NCI-H2029 (cell line): ENCODE results near the gene AGBL4.
"Not testable (repeated sequence)": the region's sequence is repeated elsewhere in the genome, so short reads cannot be mapped to it uniquely, and the experiment has no call there.

Source experiments
- DNase-seq: peaks from one replicate; lab custom pipeline; 2025; lab: John Stamatoyannopoulos, UW

Gene AGBL4

GRCh38 chr1:48547561-48548220 is 1476.1 kb downstream of the AGBL4 start:
- no peak for DNase-seq

- no peak for DNase-seq
These were observed 1479.9 kb downstream of the AGBL4 start for GRCh38 chr1:48543854-48544253.

- DNase-seq = no peak
These were observed 1483.2 kb downstream of the AGBL4 start for GRCh38 chr1:48540587-48540986.

DNA sequence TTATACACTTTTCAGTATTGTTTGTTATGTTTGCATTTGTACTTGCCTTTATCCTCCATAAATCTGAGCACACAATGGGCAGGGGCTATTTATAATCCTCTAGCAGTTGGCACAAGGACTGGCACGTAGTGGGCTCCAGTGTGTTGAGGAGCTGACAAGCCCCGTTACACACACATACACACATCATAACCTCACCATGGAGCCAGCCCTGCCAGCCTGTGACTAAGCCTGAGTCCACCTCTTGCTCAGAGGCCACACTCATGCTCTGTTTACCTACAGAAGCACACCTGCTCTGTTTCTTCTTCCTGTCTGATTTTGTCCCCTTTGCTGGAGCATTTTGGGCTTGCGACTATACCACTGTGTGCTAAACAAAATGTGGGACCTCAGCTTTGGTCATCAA is 1487.3 kb downstream of the AGBL4 start:
- DNase-seq = peak; percentile 98

- DNase-seq = no peak
These were observed 1490.8 kb downstream of the AGBL4 start for GRCh38 chr1:48532976-48533375.

DNA sequence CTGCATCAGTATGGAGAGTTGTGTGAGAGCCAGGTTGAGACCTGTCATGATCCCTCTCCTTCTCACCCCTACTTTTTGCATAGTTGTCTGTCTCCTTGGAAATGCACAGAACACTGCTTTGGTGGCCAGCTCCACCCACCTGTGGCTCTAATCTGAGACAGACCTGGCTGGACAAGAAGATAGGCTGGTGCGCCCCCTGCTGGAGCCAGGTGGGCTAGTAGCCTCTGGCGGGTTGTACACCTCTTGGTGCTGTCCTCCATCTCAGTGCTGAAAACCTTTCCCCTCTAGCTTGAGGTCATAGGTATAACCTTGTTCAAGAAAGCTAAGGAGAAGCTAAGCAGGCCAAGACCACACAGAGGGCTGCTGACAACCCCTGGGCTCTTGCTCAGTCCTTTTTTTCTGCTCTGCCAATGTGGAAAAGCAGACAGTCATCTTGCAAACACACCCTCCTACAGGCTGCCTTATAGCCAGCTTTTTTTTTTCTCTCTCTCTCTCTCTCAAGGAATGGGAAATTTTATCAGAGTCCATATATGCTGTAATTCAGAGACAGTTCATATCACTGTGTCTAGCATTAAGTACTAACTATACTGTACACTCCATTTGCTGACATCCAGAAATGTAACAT is 1492.9 kb downstream of the AGBL4 start:
- DNase-seq = peak; percentile 93

GRCh38 chr1:48527051-48527450 is 1496.7 kb downstream of the AGBL4 start:
- no peak for DNase-seq

GRCh38 chr1:48526008-48526710 is 1497.6 kb downstream of the AGBL4 start:
- DNase-seq = peak; percentile 97

DNA sequence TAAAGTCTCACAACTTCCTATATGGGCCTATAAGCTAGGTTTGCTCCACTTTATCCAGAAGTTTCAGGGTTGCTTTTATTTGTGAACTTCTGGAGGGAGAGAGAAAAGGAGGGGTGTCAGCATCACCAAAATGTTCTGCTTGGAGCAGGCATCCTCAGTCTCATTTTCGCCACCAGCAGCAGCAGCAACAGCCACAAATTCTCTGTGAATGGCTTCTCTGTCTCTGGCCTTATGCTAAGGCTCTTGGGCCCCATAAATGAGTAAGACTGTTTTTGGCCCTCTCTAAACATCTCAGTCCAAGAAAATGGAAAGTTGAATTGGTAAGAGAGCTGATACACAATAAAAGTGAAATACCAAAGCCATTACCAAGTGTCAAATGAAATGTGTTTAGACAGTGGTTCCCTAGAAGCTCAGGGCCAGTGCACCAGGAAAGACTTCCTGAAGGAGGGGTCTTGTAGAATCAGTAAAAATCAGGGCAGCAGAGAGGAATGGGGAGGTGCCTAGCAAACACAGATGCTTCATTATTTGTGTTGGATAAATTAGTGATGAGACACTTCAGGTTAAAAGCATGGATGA is 1498.8 kb downstream of the AGBL4 start:
- DNase-seq = no peak

GRCh38 chr1:48523558-48523957 is 1500.2 kb downstream of the AGBL4 start:
- DNase-seq = no peak

DNA sequence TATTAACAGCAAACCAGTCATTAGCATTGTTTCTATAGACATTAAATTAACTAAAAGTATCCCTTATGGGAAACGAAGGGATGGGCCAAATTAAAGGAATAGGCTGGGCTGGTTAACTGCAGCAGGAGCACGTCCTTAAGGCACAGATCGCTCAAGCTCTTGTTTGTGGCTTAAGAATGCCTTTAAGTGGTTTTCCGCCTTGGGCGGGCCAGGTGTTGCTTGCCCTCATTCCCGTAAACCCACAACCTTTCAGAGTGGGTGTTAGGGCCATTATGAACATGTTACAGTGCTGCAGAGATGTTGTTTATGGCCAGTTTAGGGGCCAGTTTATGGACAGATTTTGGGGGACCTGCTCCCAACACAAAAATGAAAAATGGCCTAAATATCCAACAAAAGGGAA is 1503.9 kb downstream of the AGBL4 start:
- not testable (repeated sequence) for DNase-seq

- DNase-seq = no peak
These were observed 1516.9 kb downstream of the AGBL4 start for GRCh38 chr1:48506870-48507269.

GRCh38 chr1:48500541-48501450 is 1523.0 kb downstream of the AGBL4 start:
- DNase-seq = no peak

DNA sequence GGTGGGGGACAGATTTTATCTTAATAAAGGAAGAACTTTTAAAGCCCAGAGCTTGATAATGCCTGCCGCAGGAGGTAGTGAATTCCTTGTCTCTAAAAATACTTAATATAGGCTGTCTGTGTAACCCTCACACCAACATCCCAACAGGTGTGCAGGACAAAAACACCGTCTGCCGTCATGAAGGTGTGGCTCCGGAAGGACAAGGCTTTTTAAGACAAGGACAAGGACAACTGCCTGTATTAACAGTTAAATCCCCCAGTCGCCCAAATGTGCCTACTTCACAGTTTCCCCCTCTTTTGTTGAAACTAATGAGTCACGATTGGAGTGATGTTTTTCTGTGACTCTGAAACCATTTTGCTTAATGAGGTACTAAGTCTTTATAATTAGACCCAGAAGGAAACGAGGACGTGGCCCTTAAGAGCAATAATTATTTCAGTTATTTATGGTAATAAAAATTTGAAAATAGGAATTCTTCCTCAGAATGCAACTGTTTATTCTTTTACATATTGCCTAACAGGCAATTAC is 1524.5 kb downstream of the AGBL4 start:
- DNase-seq = no peak

DNA sequence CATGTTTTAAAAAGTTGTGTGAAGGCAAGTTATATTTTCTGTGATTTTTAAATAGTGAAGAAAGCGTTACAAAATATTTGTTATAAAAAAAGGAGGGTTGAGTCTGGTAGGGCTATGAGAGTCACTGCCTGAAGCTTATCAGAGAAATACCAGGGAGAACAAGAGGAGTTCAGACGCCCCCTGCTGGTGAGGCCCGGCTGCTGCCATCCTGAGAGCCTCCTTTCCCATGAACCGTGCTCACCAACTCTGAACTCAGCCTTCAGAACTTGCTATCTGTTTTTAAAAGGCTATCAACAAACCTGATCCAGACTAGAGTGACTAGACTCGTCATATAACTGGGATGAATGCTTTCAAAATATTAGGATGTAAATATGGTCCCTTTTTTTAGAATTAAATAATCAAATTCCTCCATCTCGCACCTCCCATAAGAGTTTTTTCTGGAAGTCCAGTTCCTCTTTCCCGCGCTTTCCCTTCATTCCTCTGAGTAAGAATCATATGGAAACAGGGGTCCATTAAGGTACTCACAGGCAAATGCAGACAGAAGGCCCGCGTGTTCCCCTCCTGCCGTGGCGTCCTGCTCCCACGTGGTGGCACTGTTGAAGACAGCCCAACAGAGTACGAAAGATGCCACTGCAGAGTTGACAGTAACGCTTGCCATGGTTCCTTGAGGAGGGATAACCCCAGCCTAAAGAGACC is 1525.5 kb downstream of the AGBL4 start:
- peak; percentile 86 for DNase-seq

- DNase-seq = no peak
These were observed 1527.8 kb downstream of the AGBL4 start for GRCh38 chr1:48495911-48496310.

DNA sequence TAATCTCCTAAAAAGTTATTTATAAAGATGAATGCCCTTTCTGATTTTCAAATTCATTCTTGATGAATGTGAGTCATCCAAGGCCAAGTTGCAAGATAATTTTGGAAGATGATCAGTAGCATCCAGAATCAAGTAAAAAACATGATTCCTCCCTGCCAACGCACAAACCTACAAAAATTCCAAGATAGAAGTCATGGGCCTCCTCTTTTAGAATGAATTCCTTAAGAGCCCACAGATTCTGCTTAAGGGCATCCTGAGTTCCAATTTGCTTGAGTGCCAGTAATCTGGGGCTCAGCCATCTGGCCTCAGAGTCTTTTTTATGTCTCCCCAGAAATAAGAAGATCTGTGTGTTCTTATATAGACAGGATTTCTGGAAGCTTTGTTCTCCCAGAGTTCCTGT is 1528.6 kb downstream of the AGBL4 start:
- DNase-seq = no peak

DNA sequence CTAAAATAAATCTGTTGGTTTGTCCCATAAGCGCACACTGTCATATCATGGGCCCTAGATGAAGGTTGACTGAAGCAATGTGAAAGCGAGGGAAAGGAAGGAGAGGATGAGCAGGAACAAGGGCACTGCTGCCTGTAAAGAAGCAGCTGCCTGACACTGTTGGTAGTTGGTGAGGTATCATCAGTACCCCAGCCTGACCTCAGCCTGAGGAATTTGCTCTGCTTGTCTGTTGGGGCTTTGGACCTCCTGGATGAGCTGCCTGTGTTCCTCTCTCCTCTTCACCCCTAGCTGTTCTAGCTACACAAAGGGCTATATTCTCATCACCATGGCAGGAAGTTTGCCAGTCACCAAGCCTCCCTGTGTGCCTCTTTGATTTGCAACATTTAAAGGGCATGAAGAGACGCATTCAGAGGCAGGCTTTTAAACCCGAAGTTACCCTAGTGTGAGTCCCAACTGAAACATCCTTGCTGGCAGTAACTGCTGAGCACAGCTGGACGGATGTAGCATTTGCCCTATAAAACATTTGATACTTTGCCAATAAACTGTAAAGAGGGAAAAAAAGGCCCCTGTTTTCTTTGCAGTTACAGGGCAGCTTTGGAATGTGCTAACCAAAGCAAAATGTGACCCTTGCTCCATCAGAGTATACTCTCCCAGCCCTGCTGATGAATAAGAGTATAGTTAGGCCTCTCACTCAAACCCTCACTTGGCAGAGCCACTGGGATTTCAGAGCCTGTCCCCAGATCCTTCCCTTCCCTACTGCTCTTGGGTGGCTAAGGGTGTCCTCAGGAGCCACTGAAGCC is 1529.6 kb downstream of the AGBL4 start:
- peak; percentile 30 for DNase-seq

DNA sequence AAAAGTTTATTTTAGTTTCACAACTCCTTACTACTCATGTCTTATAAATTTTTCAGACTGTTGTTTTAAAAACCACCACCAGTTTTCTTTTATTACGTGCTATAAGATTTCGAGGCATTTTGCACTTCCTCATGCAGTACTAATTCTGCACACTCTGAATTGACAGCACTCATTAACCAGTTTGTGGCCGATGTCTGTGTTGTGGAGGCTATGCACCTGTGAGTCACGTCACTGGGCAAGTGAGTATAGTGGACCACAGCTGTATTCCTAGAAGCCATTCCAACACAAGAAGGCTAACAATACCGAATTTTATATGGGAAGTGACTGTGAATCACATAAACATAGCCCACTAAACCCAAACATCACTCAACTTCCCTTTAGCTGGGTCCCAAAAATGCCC is 1530.7 kb downstream of the AGBL4 start:
- peak; percentile 25 for DNase-seq

DNA sequence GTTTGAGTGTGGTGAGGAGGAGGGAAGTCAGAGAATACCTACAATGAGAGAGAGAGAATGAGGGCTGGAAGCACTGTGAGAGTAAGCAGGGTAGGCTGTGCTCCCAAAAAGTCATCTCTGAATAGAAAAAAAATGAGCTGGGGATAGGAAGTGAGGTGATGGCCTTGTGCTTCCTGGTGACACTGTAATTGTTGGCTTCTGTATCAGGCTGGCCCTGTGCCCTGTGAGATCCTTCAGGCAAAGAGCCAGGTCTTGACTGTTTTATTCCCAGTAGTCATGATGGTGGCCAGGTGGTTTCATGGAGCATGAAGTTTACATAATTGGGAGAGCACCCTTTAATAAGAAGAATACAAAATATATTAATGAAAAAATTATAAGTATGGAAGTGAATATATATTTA is 1531.4 kb downstream of the AGBL4 start:
- peak; percentile 96 for DNase-seq
